Endothelial cell of umbilical vein (primary cell): ENCODE measurements around the gene ABCC4.

Source experiments
- EZH2 ChIP-seq: IDR thresholded peaks from 2 replicates; pipeline ENCODE4 v1.6.1; 2012; ENCODE audit warnings: borderline replicate concordance, low read depth, mild to moderate bottlenecking, moderate library complexity, low read length, inconsistent platforms; ENCODE audit not compliant: severe bottlenecking
- FOS ChIP-seq: IDR thresholded peaks from 2 replicates; pipeline ENCODE4 v1.6.1; 2011; ENCODE audit warnings: mild to moderate bottlenecking, low read length, moderate library complexity, borderline replicate concordance; ENCODE audit not compliant: insufficient read depth
- POLR2A ChIP-seq: IDR thresholded peaks from 2 replicates; pipeline ENCODE4 v1.6.1; 2012; ENCODE audit warnings: low read depth, mild to moderate bottlenecking, control low read depth, low read length
- POLR2AphosphoS5 ChIP-seq: IDR thresholded peaks from 2 replicates; pipeline ENCODE4 v1.6.1; 2012; ENCODE audit warnings: low read depth, mild to moderate bottlenecking, control low read depth, low read length, moderate library complexity; ENCODE audit not compliant: insufficient read depth
- TF ChIP-seq, protein P1 (sequence below), 2 donors: IDR thresholded peaks; 1 replicate in 1 of 2; 2 replicates in 1 of 2; pipeline ENCODE4 v1.5.1; 2011; ENCODE audit warnings: low read length in 2 of 2, mild to moderate bottlenecking in 2 of 2, moderate library complexity in 2 of 2, control low read depth in 1 of 2, inconsistent platforms in 1 of 2, low read depth in 1 of 2; ENCODE audit not compliant: insufficient read depth in 1 of 2; ENCODE audit errors: extremely low read depth in 1 of 2
- TF ChIP-seq, protein P2 (sequence below): IDR thresholded peaks from 2 replicates; pipeline ENCODE4 v1.6.1; 2011; ENCODE audit not compliant: insufficient read depth, insufficient read length

DNA sequence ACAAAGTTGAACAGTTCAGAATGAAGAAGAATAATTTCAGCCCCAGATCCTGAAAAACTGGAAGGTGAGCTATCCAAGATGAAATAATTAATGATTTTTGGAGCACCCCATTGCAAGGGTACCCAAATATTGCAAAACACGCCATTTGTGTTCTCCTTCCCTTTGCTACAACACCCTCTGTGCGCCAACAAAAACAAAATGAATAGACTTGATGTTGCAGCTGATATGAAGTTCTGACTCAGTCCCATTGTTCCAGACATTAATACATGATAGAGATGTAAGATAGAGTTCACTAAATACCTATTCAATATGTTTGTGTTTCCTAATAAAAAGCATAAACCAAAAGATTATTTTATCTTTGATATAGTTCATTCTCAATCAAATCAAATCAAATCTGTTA lies 301.4 kb downstream of the ABCC4 start:
- TF ChIP-seq, protein P1, sequence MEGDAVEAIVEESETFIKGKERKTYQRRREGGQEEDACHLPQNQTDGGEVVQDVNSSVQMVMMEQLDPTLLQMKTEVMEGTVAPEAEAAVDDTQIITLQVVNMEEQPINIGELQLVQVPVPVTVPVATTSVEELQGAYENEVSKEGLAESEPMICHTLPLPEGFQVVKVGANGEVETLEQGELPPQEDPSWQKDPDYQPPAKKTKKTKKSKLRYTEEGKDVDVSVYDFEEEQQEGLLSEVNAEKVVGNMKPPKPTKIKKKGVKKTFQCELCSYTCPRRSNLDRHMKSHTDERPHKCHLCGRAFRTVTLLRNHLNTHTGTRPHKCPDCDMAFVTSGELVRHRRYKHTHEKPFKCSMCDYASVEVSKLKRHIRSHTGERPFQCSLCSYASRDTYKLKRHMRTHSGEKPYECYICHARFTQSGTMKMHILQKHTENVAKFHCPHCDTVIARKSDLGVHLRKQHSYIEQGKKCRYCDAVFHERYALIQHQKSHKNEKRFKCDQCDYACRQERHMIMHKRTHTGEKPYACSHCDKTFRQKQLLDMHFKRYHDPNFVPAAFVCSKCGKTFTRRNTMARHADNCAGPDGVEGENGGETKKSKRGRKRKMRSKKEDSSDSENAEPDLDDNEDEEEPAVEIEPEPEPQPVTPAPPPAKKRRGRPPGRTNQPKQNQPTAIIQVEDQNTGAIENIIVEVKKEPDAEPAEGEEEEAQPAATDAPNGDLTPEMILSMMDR (IDR thresholded peaks at IDR 0.05; ENCODE audit: extremely low read depth in 1 of 2, insufficient read depth in 1 of 2, low read depth in 1 of 2, low read length in 2 of 2) = no peak
- TF ChIP-seq, protein P2, sequence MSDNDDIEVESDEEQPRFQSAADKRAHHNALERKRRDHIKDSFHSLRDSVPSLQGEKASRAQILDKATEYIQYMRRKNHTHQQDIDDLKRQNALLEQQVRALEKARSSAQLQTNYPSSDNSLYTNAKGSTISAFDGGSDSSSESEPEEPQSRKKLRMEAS = no peak
- TF ChIP-seq POLR2A (no peak), FOS (peak; percentile 51), POLR2AphosphoS5 (no peak), EZH2 (no peak)
